Measurements from ENCODE around the gene MVB12B.

Gene MVB12B

DNA sequence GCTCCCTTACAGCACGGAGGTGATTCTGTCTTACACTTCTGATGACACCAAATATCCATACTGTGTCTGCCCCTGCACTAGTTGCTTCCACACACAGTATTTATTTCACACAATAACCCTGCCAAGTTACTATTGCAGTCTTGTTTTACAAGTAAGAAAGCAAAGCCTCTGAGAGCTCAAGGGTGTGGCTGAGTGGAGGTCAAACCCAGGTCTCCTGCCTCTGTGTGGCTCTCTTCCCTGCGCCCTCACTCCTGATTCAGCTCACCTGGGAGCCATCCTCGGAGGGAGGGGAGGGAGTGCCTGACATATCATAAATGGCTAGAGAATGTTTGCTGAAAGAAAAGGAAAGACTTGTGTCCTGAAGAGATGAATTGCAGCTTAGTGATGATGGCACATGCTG lies 41.0 kb downstream of the MVB12B start:
- Histone ChIP-seq H3K27ac (no peak overlapping the region), H3K9me3 (ENCODE audit: low read depth, low read length) (no peaks in the 10 kb centered on the region), H3K36me3 (ENCODE audit: insufficient read depth, low read length) (no peaks in the 10 kb centered on the region), H3K4me3 (no peak overlapping the region), H3K9ac (ENCODE audit: insufficient read length) (no peak overlapping the region)
- DNase-seq (ENCODE audit: low read depth, low spot score): no peak
- no peak for TF ChIP-seq FOXP2 (optimal IDR thresholded peaks at IDR 0.05; ENCODE audit: control extremely low read depth, extremely low read length, insufficient read depth)
- TF ChIP-seq EZH2 (IDR thresholded peaks at IDR 0.05): no peak
- no peak for TF ChIP-seq POLR2AphosphoS5 (IDR thresholded peaks at IDR 0.05; ENCODE audit: borderline replicate concordance, low read depth, low read length)

DNA sequence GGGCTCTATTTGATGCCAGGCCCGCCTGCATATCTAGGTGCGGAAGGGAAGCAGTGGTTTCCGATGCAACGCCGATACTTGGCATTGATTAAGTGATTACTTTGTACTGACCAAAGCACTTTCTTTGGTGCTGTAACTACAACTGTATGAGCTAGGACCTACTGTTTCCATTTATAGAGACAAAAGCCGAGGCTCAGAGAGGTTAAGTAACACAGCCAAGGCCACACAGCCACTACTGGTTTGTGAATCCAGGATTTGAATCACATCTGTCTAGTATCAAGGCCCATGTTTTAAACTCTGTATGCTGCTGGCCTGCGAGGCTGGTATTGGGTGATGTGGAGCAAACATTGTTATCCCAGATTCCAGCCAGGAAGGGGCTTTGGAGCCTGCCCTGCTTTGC lies 41.4 kb downstream of the MVB12B start:
- TF ChIP-seq EZH2 (IDR thresholded peaks at IDR 0.05): no peak
- no peak for TF ChIP-seq FOXP2 (optimal IDR thresholded peaks at IDR 0.05; ENCODE audit: control extremely low read depth, extremely low read length, insufficient read depth)
- TF ChIP-seq POLR2AphosphoS5 (IDR thresholded peaks at IDR 0.05; ENCODE audit: borderline replicate concordance, low read depth, low read length): no peak
- no peak overlapping the region for H3K27ac ChIP-seq
- H3K4me3 ChIP-seq: no peak overlapping the region
- H3K36me3 ChIP-seq (ENCODE audit: insufficient read depth, low read length): no peaks in the 10 kb centered on the region
- H3K9me3 ChIP-seq (ENCODE audit: low read depth, low read length): no peaks in the 10 kb centered on the region
- H3K9ac ChIP-seq (ENCODE audit: insufficient read length): no peak overlapping the region
- DNase-seq (ENCODE audit: low read depth, low spot score): no peak

DNA sequence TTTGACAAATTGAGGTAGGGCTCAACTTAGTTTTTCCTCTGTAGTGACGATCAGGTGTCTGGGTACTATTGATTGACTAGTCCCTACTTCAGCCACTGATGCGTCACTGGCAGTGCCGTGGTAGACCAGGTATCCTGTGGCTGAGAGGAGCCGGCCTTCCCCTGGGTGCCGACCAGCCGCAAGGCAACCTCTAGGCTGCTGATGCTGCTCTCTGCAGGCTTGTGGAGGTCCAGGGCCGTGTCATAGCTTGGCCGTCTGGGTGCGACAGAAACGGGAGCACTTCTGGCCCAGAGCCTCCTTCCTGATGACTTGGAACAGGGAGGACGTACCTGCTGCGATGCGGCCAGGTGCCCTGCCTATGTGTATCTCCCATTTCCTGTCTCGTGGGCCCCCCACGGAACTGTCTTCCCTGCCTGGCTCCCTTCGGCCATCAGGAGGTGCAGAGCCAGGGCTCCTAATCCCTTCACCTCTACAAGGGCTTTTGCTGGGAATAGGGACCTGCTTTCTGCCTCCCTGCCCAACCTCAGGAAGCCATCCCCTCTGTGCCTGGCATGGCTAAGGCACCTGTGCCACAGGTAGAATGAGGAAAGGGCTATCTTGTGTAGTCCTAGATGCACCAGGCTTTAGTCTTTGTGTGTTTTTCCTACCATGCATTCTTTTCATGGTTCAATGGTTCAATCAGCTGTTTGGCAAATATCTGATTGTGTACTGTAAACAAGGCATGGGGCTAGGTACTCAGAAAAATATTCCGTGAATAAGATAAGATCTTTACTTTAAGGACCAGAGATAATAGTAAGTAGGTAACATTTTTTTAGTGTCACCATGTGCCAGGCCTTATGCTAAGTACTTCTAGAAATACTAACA lies 44.6 kb downstream of the MVB12B start:
- no peaks in the 10 kb centered on the region for H3K36me3 ChIP-seq (ENCODE audit: insufficient read depth, low read length)
- DNase-seq (ENCODE audit: low read depth, low spot score): no peak
- TF ChIP-seq EZH2 (IDR thresholded peaks at IDR 0.05) (no peak), POLR2AphosphoS5 (IDR thresholded peaks at IDR 0.05; ENCODE audit: borderline replicate concordance, low read depth, low read length) (no peak), FOXP2 (optimal IDR thresholded peaks at IDR 0.05; ENCODE audit: control extremely low read depth, extremely low read length, insufficient read depth) (no peak)
- no peak overlapping the region for H3K27ac ChIP-seq
- H3K9me3 ChIP-seq (ENCODE audit: low read depth, low read length): no peaks in the 10 kb centered on the region
- H3K9ac ChIP-seq (ENCODE audit: insufficient read length): no peak overlapping the region
- H3K4me3 ChIP-seq: no peak overlapping the region

DNA sequence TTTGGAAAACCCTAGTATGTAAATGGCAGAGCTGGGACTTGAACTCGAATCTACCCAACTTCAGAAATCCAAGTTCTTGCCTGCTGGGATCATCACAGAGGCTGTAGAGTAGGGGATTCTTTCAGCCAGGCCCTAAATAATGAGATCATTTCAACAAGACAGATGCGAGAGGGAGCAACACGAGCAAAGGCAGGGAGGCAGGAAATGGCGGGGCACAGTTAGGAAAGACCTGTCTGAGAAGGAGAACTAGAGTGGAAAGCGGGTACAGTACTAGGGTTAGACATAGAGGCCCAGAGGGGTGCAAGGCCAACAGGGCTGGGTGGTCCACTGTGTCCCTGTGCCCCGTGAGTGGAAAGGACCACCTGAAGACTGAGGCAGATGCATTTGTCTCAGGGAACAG lies 46.1 kb downstream of the MVB12B start:
- no peak overlapping the region for H3K27ac ChIP-seq
- DNase-seq (ENCODE audit: low read depth, low spot score): no peak

DNA sequence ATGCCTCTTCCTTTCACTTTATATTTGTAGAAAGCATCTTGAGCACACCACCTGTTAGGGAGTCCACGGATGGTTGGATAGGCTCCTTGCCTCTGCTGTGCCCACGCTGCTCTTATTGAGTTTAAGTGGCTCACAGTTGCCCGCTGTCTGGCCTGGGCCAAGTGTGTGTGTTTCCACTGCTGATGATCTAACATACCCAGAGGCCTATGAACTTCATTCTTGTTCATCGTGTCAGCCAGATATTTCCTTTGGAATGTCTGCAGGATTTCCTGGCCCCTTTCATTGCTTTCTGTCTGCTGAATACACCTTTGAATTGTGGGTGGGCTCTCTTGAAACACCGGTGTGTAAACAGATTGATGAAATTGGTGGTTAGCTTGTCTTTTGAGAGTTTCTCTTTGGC lies 46.6 kb downstream of the MVB12B start:
- H3K4me3 ChIP-seq: no peak overlapping the region
- TF ChIP-seq EZH2 (IDR thresholded peaks at IDR 0.05) (no peak), POLR2AphosphoS5 (IDR thresholded peaks at IDR 0.05; ENCODE audit: borderline replicate concordance, low read depth, low read length) (no peak), FOXP2 (optimal IDR thresholded peaks at IDR 0.05; ENCODE audit: control extremely low read depth, extremely low read length, insufficient read depth) (no peak)
- no peak overlapping the region for H3K27ac ChIP-seq
- no peaks in the 10 kb centered on the region for H3K36me3 ChIP-seq (ENCODE audit: insufficient read depth, low read length)
- no peak for DNase-seq (ENCODE audit: low read depth, low spot score)
- no peak overlapping the region for H3K9ac ChIP-seq (ENCODE audit: insufficient read length)
- H3K9me3 ChIP-seq (ENCODE audit: low read depth, low read length): no peaks in the 10 kb centered on the region

More for the DNA sequence above, 46.1 kb downstream of the MVB12B start:
- Histone ChIP-seq H3K9me3 (ENCODE audit: low read depth, low read length) (no peaks in the 10 kb centered on the region), H3K9ac (ENCODE audit: insufficient read length) (no peak overlapping the region), H3K36me3 (ENCODE audit: insufficient read depth, low read length) (no peaks in the 10 kb centered on the region), H3K4me3 (no peak overlapping the region)
- TF ChIP-seq EZH2 (IDR thresholded peaks at IDR 0.05) (no peak), FOXP2 (optimal IDR thresholded peaks at IDR 0.05; ENCODE audit: control extremely low read depth, extremely low read length, insufficient read depth) (no peak), POLR2AphosphoS5 (IDR thresholded peaks at IDR 0.05; ENCODE audit: borderline replicate concordance, low read depth, low read length) (no peak)

DNA sequence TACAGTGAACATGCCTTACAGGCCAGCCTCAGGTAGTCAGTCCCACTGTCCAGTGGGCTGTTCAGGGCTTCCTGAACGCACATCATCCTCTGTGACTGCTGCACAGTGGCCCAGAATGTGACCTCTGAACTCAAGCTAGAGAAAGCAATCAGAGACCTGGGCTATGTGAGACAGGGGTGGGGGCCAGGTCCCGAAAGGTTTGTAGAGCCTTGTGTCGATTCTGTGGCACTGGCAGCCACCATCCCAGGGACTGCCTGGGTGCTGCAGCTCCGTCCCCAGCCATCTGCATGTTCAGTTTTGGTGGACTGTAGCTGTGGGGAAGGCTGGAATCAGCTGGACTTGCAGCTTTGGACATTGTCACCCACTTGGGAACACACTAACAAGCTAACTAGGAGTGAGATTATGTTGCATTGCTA lies 47.7 kb downstream of the MVB12B start:
- Histone ChIP-seq H3K27ac (no peak overlapping the region), H3K4me3 (no peak overlapping the region), H3K9me3 (ENCODE audit: low read depth, low read length) (no peaks in the 10 kb centered on the region), H3K36me3 (ENCODE audit: insufficient read depth, low read length) (no peaks in the 10 kb centered on the region), H3K9ac (ENCODE audit: insufficient read length) (no peak overlapping the region)
- TF ChIP-seq EZH2 (IDR thresholded peaks at IDR 0.05): no peak
- no peak for TF ChIP-seq FOXP2 (optimal IDR thresholded peaks at IDR 0.05; ENCODE audit: control extremely low read depth, extremely low read length, insufficient read depth)
- no peak for TF ChIP-seq POLR2AphosphoS5 (IDR thresholded peaks at IDR 0.05; ENCODE audit: borderline replicate concordance, low read depth, low read length)
- DNase-seq (ENCODE audit: low read depth, low spot score): no peak

DNA sequence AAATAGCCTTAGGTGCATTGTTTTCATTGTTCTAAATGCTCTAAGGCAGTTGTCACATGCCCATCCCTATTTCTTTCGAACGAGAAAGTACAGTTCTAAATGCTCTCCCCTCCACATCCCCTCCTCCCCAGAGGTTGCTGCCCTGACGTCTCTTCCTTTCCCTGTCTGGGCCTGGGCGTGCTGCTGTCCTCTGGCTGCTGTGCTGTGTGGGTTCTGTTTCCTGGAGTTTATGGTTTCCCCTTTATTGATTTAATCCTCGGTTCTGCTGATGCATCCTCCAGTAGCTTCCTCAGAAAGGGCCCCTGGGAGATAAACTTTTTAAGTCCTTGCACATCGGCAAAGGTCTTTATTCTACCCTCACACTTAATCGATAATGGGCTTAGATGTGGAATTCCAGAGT lies 48.8 kb downstream of the MVB12B start:
- no peaks in the 10 kb centered on the region for H3K9me3 ChIP-seq (ENCODE audit: low read depth, low read length)
- peak; percentile 20 for DNase-seq (ENCODE audit: low read depth, low spot score)
- peak overlapping the region; percentile 65 for H3K4me3 ChIP-seq
- TF ChIP-seq EZH2 (IDR thresholded peaks at IDR 0.05) (no peak), POLR2AphosphoS5 (IDR thresholded peaks at IDR 0.05; ENCODE audit: borderline replicate concordance, low read depth, low read length) (no peak), FOXP2 (optimal IDR thresholded peaks at IDR 0.05; ENCODE audit: control extremely low read depth, extremely low read length, insufficient read depth) (no peak)
- H3K36me3 ChIP-seq (ENCODE audit: insufficient read depth, low read length): no peaks in the 10 kb centered on the region
- H3K27ac ChIP-seq: no peak overlapping the region
- peak overlapping the region; percentile 46 for H3K9ac ChIP-seq (ENCODE audit: insufficient read length)

DNA sequence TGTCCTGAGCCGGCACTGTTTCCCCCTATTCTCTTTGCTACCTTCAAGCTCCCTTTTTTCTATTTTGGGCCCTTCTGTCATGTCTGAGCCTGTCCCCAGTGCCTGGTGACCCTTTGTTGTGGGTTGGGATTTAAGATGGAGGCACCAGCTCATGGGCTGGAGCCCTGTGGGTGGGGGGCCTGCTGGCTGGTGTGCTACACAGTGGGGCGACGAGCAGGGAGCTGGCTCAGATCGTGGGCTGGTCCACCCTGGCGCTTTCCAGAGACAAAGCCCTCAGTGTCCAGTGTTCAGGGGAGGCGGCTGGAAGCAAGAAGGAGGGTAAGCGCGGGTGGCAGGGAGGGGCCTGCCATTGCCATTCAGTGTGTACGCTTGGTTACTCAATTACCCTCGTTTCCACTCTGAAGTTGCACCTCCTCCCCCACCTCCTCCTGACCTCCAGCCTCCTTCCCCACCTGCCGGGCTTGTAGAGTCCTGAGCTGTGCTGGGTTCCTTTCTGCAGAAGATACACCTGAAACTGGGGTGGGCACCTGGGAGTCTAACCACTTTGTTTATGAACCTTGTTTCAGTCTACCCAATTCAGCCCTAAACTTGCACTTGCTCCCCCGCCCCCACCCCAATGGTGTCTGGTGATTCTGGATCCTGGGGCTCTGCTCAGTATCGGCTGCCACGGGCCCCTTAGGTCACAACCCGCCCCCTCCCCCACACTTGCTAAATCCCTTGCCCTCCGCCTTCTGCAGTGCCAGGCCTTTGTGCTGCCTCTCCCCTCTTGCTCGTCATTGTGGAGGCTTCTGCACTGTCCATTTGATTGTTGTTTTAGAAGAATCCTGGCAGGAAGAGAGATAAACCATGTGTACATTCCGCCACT lies 49.9 kb downstream of the MVB12B start:
- H3K9ac ChIP-seq (ENCODE audit: insufficient read length): no peak overlapping the region
- DNase-seq (ENCODE audit: low read depth, low spot score): no peak
- TF ChIP-seq FOXP2 (optimal IDR thresholded peaks at IDR 0.05; ENCODE audit: control extremely low read depth, extremely low read length, insufficient read depth) (no peak), EZH2 (IDR thresholded peaks at IDR 0.05) (no peak), POLR2AphosphoS5 (IDR thresholded peaks at IDR 0.05; ENCODE audit: borderline replicate concordance, low read depth, low read length) (no peak)
- no peak overlapping the region; the same call in 1 of the 2 replicates for H3K4me3 ChIP-seq
- no peaks in the 10 kb centered on the region for H3K36me3 ChIP-seq (ENCODE audit: insufficient read depth, low read length)
- H3K9me3 ChIP-seq (ENCODE audit: low read depth, low read length): no peaks in the 10 kb centered on the region
- no peak overlapping the region for H3K27ac ChIP-seq
